K562 (cell line): ENCODE data around the gene NCAM2. TPM values are rescaled to one million over a fixed set of nuclear protein-coding genes. Genes with fewer than 3 reads are reported as not detected.

Source experiments
- CC2D1A ChIP-seq: fragments of 450-650 bp; IDR thresholded peaks from 2 replicates; pipeline ENCODE4 v1.6.1; 2017; ENCODE audit warnings: mild to moderate bottlenecking
- CHAMP1 ChIP-seq: fragments of 450-650 bp; IDR thresholded peaks from 2 replicates; pipeline ENCODE4 v1.6.1; 2016; ENCODE audit warnings: mild to moderate bottlenecking
- EP300 ChIP-seq: IDR thresholded peaks from 2 replicates; pipeline ENCODE4 v1.6.1; 2012; ENCODE audit warnings: low read length, improper control_type of control experiment
- GTF2A2 ChIP-seq: IDR thresholded peaks from 2 replicates; pipeline ENCODE4 v1.6.1; 2016; ENCODE audit warnings: mild to moderate bottlenecking, missing genetic modification characterization, missing compliant biosample characterization
- HLTF ChIP-seq: fragments of 450-650 bp; IDR thresholded peaks from 2 replicates; pipeline ENCODE4 v1.6.1; 2016
- HNRNPK ChIP-seq: fragments of 200-400 bp; formaldehyde crosslinking; IDR thresholded peaks from one replicate; pipeline ENCODE4 v1.6.1; 2018; ENCODE audit warnings: mild to moderate bottlenecking, low read depth, low read length; ENCODE audit not compliant: poor library complexity, severe bottlenecking
- ILK ChIP-seq: fragments of 450-650 bp; IDR thresholded peaks from 2 replicates; pipeline ENCODE4 v1.6.1; 2016; ENCODE audit warnings: missing genetic modification characterization, low read depth, mild to moderate bottlenecking, missing compliant biosample characterization, moderate library complexity, borderline replicate concordance
- NFIC ChIP-seq: fragments of 450-650 bp; IDR thresholded peaks from 2 replicates; pipeline ENCODE4 v1.6.1; 2017; ENCODE audit warnings: mild to moderate bottlenecking, inconsistent platforms
- POLR2AphosphoS5 ChIP-seq: IDR thresholded peaks from 2 replicates; pipeline ENCODE4 v1.6.1; 2011; ENCODE audit warnings: mild to moderate bottlenecking, low read depth, low read length, moderate library complexity; ENCODE audit not compliant: control insufficient read depth, insufficient read depth
- PYGO2 ChIP-seq: fragments of 450-650 bp; IDR thresholded peaks from 2 replicates; pipeline ENCODE4 v1.6.1; 2016; ENCODE audit warnings: mild to moderate bottlenecking, missing genetic modification characterization, moderate library complexity, missing compliant biosample characterization
- RBFOX2 ChIP-seq: fragments of 200-400 bp; formaldehyde crosslinking; IDR thresholded peaks from 2 replicates; pipeline ENCODE4 v1.6.1; 2017; ENCODE audit warnings: low read depth, mild to moderate bottlenecking, low read length, moderate library complexity
- RERE ChIP-seq: sonication (generic); formaldehyde crosslinking; IDR thresholded peaks from 2 replicates; pipeline ENCODE4 v1.8.0; 2023; ENCODE audit warnings: missing genetic modification reagents, mild to moderate bottlenecking, borderline replicate concordance
- TAF15 ChIP-seq: fragments of 200-400 bp; formaldehyde crosslinking; IDR thresholded peaks from 2 replicates; pipeline ENCODE4 v1.6.1; 2017; ENCODE audit warnings: mild to moderate bottlenecking, low read depth, low read length, moderate library complexity
- TAF7 ChIP-seq: fragments of 450-650 bp; IDR thresholded peaks from 2 replicates; pipeline ENCODE4 v1.6.1; 2016; ENCODE audit warnings: missing genetic modification characterization, missing compliant biosample characterization
- TRIM24 ChIP-seq, 2 experiments: fragments of 450-650 bp; IDR thresholded peaks; 2 replicates each; pipeline ENCODE4 v1.6.1; 2016
- ZBTB34 ChIP-seq: fragments of 250-450 bp; sonication (Bioruptor Pico); IDR thresholded peaks from 2 replicates; pipeline ENCODE4 v1.8.0; 2021; ENCODE audit warnings: mild to moderate bottlenecking, moderate library complexity
- ZNF146 ChIP-seq: IDR thresholded peaks from one replicate; pipeline ENCODE4 v1.6.1; 2018; ENCODE audit warnings: missing compliant biosample characterization; ENCODE audit not compliant: unreplicated experiment
- ZNF707 ChIP-seq: fragments of 250-450 bp; sonication (Bioruptor Pico); conservative IDR thresholded peaks from 2 replicates; pipeline ENCODE4 v1.8.0; 2022; ENCODE audit warnings: inconsistent platforms, mild to moderate bottlenecking, moderate library complexity
- ZZZ3 ChIP-seq: fragments of 450-650 bp; IDR thresholded peaks from 2 replicates; pipeline ENCODE4 v1.6.1; 2016; ENCODE audit warnings: antibody characterized with exemption, mild to moderate bottlenecking, moderate library complexity
- polyA plus RNA-seq, 8 experiments: library from polyadenylated mRNA; depleted of rRNA in 4 of 8; stranded (reverse) in 5 of 8; unstranded in 3 of 8; fragments of >200 nt; fragmentation: Nextera tagmentation in 2 of 8; fragmentation: Illumina TruSeq in 1 of 8; extraction: Ambion mirVana in 2 of 8; extraction: Trizol in 1 of 8; gene quantifications; 2 replicates each; pipeline versions ENCODE4 v1.2.1 to v1.2.3, GENCODE V29; 2011 to 2014; ENCODE audit warnings: inconsistent platforms in 1 of 8, missing spikeins in 1 of 8
- total RNA-seq, 7 experiments: library from RNA; depleted of rRNA in 6 of 7; stranded (reverse); fragments of >200 nt in 6 of 7; fragmentation: Illumina TruSeq in 2 of 7; extraction: Trizol in 2 of 7; gene quantifications; 2 replicates each; pipeline versions ENCODE4 v1.2.1 to v1.2.3, GENCODE V29; 2011 to 2021; ENCODE audit warnings: low replicate concordance in 1 of 7

The NCAM2 gene
- total and polyA plus RNA-seq, 9 of the 15 experiments (the other 6 are each of a cell fraction or from before 2014, with no cell fraction given): 14.0 to 58.2 (median 27.8) TPM

- TF ChIP-seq HLTF (no peak), RERE (CRISPR knock-in tag) (no peak), GTF2A2 (no peak), CHAMP1 (peak; percentile 69), HNRNPK (peak; percentile 89), TRIM24 (IDR thresholded peaks at IDR 0.05) (no peak), NFIC (peak; percentile 19; the same call in 1 of the 2 replicates), RBFOX2 (no peak), EP300 (no peak), ZNF707 (CRISPR knock-in tag) (no peak), TAF15 (no peak), TAF7 (tag) (no peak), POLR2AphosphoS5 (no peak), ZZZ3 (no peak), ZBTB34 (CRISPR knock-in tag) (no peak), ILK (no peak), ZNF146 (CRISPR knock-in tag) (no peak), CC2D1A (0 out of 2 replicates have a peak, but pooled peaks have one; percentile 50), PYGO2 (tag) (no peak)
These were observed 179.3 kb downstream of the NCAM2 start (continued) for GRCh38 chr21:21177353-21177986.
